Smooth muscle cell (in vitro differentiated cells): Measurements from ENCODE around the gene MTX1. TPM values are rescaled to one million over a fixed set of nuclear protein-coding genes. Genes with fewer than 3 reads are reported as not detected.

ENCODE experiments used
- DNase-seq: peaks from one replicate; lab custom pipeline; 2025; ENCODE audit not compliant: unreplicated experiment; lab: John Stamatoyannopoulos, UW
- H2AFZ ChIP-seq: fragments of 200-600 bp; sonication (generic); 2 replicates; pipeline ENCODE4 v1.6.0; 2016; ENCODE audit warnings: antibody characterized with exemption, low read depth, mild to moderate bottlenecking
- H3F3A ChIP-seq: fragments of 200-600 bp; sonication (generic); 2 replicates; pipeline ENCODE4 v1.6.0; 2017; ENCODE audit warnings: antibody characterized with exemption, low read depth
- H3K27ac ChIP-seq: fragments of 200-600 bp; sonication (generic); 2 replicates; pipeline ENCODE4 v1.5.1; 2016; ENCODE audit warnings: low read depth, mild to moderate bottlenecking
- H3K27me3 ChIP-seq: fragments of 200-600 bp; sonication (generic); 2 replicates; pipeline ENCODE4 v1.6.1; 2016; ENCODE audit warnings: low read depth, mild to moderate bottlenecking
- H3K36me3 ChIP-seq: fragments of 200-600 bp; sonication (generic); 2 replicates; pipeline ENCODE4 v1.5.1; 2016; ENCODE audit warnings: low read depth
- H3K4me1 ChIP-seq: fragments of 200-600 bp; sonication (generic); 2 replicates; pipeline ENCODE4 v1.5.1; 2016; ENCODE audit warnings: low read depth
- H3K4me2 ChIP-seq: fragments of 200-600 bp; sonication (generic); 2 replicates; pipeline ENCODE4 v1.6.0; 2016; ENCODE audit warnings: mild to moderate bottlenecking
- H3K4me3 ChIP-seq: fragments of 200-600 bp; sonication (generic); 2 replicates; pipeline ENCODE4 v1.5.1; 2016; ENCODE audit warnings: mild to moderate bottlenecking
- H3K79me2 ChIP-seq: fragments of 200-600 bp; sonication (generic); 2 replicates; pipeline ENCODE4 v1.6.0; 2016; ENCODE audit warnings: low read depth, mild to moderate bottlenecking
- H3K9ac ChIP-seq: fragments of 200-600 bp; sonication (generic); 2 replicates; pipeline ENCODE4 v1.6.0; 2016; ENCODE audit warnings: low read depth
- H3K9me3 ChIP-seq: fragments of 200-600 bp; sonication (generic); replicated peaks from 2 replicates; pipeline ENCODE4 v1.5.1; 2016; ENCODE audit warnings: low read depth
- H4K20me1 ChIP-seq: fragments of 200-600 bp; sonication (generic); 2 replicates; pipeline ENCODE4 v1.6.0; 2016; ENCODE audit warnings: low read depth
- WGBS: methylation state at CpG from one replicate; pipeline ENCODE4 v1.1.7; 2016; ENCODE audit warnings: low lambda C conversion rate; 5-methylcytosine and 5-hydroxymethylcytosine counted together
- polyA plus RNA-seq: library from polyadenylated mRNA; unstranded; fragments of >200 nt; fragmentation: Nextera tagmentation; extraction: Ambion mirVana; gene quantifications from 2 replicates; pipeline ENCODE4 v1.2.1, GENCODE V29; 2016
- total RNA-seq: library from RNA; depleted of rRNA; stranded (reverse); fragments of >200 nt; gene quantifications from 2 replicates; pipeline ENCODE4 v1.2.3, GENCODE V29; 2014
- TF ChIP-seq, protein P1 (sequence below): fragments of 200-600 bp; sonication (generic); IDR thresholded peaks from 2 replicates; pipeline ENCODE4 v1.5.1; 2017; ENCODE audit warnings: borderline replicate concordance, mild to moderate bottlenecking, antibody characterized with exemption; ENCODE audit not compliant: insufficient read depth, poor library complexity, severe bottlenecking

Gene MTX1
- total and polyA plus RNA-seq, 2 experiments from 2014 or later = 45.2 to 109 TPM

DNA sequence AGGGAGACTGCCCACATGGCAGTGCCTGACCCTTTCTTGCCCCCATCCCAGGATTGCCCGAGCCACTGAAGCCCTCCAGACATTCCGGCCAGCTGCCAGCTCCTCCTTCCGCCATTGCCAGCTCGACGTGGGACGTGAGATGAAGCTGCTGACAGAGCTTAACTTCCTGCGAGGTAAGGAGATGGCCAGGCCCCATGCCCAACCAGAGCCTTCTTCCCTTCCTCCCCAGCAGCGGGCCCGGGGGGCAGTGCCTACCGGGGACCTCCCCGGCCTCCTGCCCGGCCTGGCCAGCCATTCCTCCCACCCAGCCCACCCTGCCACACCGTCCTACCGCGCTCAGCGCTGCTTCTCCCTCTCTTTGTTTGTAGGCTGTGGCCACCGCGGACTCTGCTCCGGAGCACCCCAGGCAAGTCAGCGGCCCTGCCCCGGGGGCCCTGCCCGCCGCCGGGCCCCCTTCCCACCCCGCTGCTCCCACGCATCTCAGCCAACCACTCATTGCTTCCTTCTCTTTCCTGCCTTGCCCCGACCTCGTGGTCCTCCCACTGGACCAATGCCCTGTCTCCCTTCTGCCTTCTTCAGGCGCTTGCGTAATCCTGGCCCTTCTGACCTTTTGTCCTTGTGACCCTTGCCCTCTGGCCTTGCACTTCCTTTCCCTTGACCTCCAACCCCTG is 29.9 kb upstream of the MTX1 start:
- H4K20me1 ChIP-seq = no peaks in the 10 kb centered on the region
- H3K27me3 ChIP-seq = no peaks in the 10 kb centered on the region
- no peak overlapping the region for H3K4me3 ChIP-seq
- H3K9me3 ChIP-seq = no peaks in the 10 kb centered on the region
- 93% methylated on average over 18 of the region's 30 CpGs for WGBS
- no peaks in the 10 kb centered on the region for H3K36me3 ChIP-seq
- no peaks in the 10 kb centered on the region for H3K79me2 ChIP-seq
- no peak overlapping the region for H3K9ac ChIP-seq
- no peaks in the 10 kb centered on the region for H3F3A ChIP-seq
- no peak overlapping the region for H3K4me2 ChIP-seq
- no peak overlapping the region for H3K27ac ChIP-seq
- H2AFZ ChIP-seq = no peak overlapping the region
- DNase-seq = no peak
- TF ChIP-seq, protein P1, sequence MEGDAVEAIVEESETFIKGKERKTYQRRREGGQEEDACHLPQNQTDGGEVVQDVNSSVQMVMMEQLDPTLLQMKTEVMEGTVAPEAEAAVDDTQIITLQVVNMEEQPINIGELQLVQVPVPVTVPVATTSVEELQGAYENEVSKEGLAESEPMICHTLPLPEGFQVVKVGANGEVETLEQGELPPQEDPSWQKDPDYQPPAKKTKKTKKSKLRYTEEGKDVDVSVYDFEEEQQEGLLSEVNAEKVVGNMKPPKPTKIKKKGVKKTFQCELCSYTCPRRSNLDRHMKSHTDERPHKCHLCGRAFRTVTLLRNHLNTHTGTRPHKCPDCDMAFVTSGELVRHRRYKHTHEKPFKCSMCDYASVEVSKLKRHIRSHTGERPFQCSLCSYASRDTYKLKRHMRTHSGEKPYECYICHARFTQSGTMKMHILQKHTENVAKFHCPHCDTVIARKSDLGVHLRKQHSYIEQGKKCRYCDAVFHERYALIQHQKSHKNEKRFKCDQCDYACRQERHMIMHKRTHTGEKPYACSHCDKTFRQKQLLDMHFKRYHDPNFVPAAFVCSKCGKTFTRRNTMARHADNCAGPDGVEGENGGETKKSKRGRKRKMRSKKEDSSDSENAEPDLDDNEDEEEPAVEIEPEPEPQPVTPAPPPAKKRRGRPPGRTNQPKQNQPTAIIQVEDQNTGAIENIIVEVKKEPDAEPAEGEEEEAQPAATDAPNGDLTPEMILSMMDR = no peak
- H3K4me1 ChIP-seq = no peaks in the 10 kb centered on the region

DNA sequence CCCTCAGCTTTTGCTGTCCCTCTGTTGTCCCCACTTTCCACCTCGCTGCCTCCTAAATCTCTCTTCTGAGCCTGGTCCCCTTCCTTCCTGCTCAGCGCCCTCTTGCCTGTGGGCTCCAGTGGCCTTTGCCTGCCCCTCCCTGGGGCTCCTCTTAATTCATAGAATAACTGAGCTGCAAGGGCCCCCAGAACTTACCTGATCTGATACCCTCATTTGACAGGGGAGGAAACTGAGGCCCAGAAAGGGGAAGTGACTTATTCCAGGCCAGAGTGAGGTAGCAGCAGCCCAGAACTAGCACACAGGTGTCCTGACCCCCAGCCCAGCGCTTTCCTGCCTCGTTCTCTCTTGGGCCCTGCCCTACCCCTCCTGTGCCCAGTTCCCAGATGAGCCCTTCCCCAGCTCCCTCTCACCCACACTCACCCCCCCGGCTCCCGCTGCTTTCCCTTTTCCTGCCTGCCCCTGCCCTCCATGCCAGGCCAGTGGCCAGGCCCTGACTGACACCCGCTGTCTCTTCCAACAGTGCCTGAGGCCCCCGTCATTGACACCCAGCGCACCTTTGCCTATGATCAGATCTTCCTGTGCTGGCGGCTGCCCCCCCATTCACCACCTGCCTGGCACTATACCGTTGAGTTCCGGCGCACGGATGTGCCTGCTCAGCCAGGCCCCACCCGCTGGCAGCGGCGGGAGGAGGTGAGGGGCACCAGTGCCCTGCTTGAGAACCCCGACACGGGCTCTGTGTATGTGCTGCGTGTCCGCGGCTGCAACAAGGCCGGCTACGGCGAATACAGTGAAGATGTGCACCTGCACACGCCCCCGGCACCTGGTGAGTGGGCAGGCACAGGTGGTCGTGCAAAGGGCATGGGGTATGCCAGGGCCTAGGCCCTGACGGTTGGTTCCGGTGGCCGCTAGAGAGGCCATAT is 29.1 kb upstream of the MTX1 start:
- TF ChIP-seq, protein P1 = no peak
- Histone ChIP-seq H3K9me3 (no peaks in the 10 kb centered on the region), H3F3A (no peaks in the 10 kb centered on the region), H3K4me3 (no peak overlapping the region), H2AFZ (no peak overlapping the region), H3K9ac (no peak overlapping the region), H3K36me3 (no peaks in the 10 kb centered on the region), H3K27me3 (no peaks in the 10 kb centered on the region), H3K4me1 (no peaks in the 10 kb centered on the region), H3K4me2 (no peak overlapping the region), H3K27ac (no peak overlapping the region), H3K79me2 (no peaks in the 10 kb centered on the region), H4K20me1 (no peaks in the 10 kb centered on the region)
- DNase-seq = no peak
- 97% methylated on average over 31 of the region's 31 CpGs for whole genome bisulfite sequencing

DNA sequence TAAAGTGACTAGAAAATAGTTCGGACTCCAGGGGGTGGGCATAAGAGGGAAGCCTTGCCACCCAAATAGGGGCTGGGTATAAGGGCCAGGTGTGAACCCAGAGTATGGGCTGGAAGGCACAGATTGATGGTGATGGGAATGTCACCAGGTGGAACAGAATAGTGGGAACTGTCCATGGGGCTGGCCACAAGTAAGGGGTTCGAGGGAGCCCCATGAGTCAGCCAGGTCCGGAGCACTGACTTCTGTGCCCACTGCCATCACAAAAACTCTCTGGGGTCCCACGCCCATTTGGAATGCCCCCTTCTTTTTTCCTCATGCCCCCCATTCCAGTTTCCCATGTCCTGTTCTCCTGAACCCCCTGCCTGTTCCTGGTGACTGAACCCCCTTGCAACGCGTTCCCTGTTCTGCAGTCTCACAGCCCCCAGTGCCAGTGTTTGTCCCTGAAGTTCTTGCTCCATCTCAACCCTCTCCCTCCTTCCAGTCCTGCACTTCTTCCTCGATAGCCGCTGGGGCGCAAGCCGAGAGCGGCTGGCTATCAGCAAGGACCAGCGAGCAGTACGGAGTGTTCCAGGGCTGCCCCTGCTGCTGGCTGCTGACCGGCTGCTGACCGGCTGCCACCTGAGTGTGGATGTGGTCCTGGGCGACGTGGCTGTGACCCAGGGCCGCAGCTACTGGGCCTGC is 27.0 kb upstream of the MTX1 start:
- Histone ChIP-seq H3K4me3 (no peak overlapping the region), H2AFZ (no peak overlapping the region), H3K36me3 (no peaks in the 10 kb centered on the region), H3F3A (no peaks in the 10 kb centered on the region), H3K9me3 (no peaks in the 10 kb centered on the region), H3K27me3 (no peaks in the 10 kb centered on the region), H3K79me2 (no peaks in the 10 kb centered on the region), H4K20me1 (no peaks in the 10 kb centered on the region), H3K27ac (no peak overlapping the region), H3K9ac (no peak overlapping the region), H3K4me1 (no peaks in the 10 kb centered on the region), H3K4me2 (no peak overlapping the region)
- no peak for DNase-seq
- 98% methylated on average over 18 of the region's 18 CpGs for WGBS
- TF ChIP-seq, protein P1 = no peak
